Panc1 (cell line): ENCODE measurements around the gene TAF4B. TPM values are rescaled to one million over a fixed set of nuclear protein-coding genes. Genes with fewer than 3 reads are reported as not detected.
A peak's percentile ranks its signal among the peaks of the same experiment; 100 is the strongest.

Experiments
- ATAC-seq: fragments of 200-7000 bp; cut with Tn5 transposase; 2 replicates; pipeline ENCODE4 v1.9.1; 2020; ENCODE audit warnings: mild to moderate bottlenecking, moderate library complexity
- BruUV-seq: library from RNA; stranded (reverse); fragments of 400-500 nt; replicated peaks from 2 replicates; lab custom pipeline; 2021; lab: Mats Ljungman, UMichigan
- CTCF ChIA-PET: fragments of 300-600 bp; sonication (Branson Sonifier 250); formaldehyde crosslinking; loops from one replicate; lab custom pipeline; 2022; ENCODE audit warnings: antibody characterized with exemption; lab: Charles Lee
- POLR2A ChIA-PET: fragments of 300-600 bp; sonication (Branson Sonifier 250); formaldehyde crosslinking; loops from one replicate; lab custom pipeline; 2022; ENCODE audit warnings: antibody characterized with exemption; lab: Charles Lee
- DNase-seq: peaks from one replicate; pipeline ENCODE4 v3.0.0-alpha.2; 2010; ENCODE audit warnings: low read depth, low spot score
- H3K27ac ChIP-seq: 2 replicates; pipeline ENCODE4 v1.5.1; 2011; ENCODE audit warnings: mild to moderate bottlenecking, low read length, inconsistent platforms
- H3K27me3 ChIP-seq: fragments of 200-500 bp; sonication (Bioruptor generic); 2 replicates; pipeline ENCODE4 v1.6.0; 2014; ENCODE audit warnings: low read length, inconsistent platforms; ENCODE audit not compliant: control insufficient read depth, insufficient read depth
- H3K36me3 ChIP-seq: fragments of 200-500 bp; sonication (Bioruptor generic); 2 replicates; pipeline ENCODE4 v1.5.1; 2014; ENCODE audit warnings: inconsistent platforms, mild to moderate bottlenecking, low read length, moderate library complexity; ENCODE audit not compliant: control insufficient read depth, insufficient read depth
- H3K4me1 ChIP-seq: 2 replicates; pipeline ENCODE4 v1.5.1; 2011; ENCODE audit warnings: inconsistent platforms, mild to moderate bottlenecking, low read length, moderate library complexity; ENCODE audit not compliant: control insufficient read depth, insufficient read depth
- H3K4me3 ChIP-seq, 2 experiments: 2 replicates each; pipeline ENCODE4 v1.5.1; 2011 to 2012; ENCODE audit warnings: low read depth in 2 of 2, low read length in 2 of 2, mild to moderate bottlenecking in 2 of 2, inconsistent platforms in 1 of 2, moderate library complexity in 1 of 2
- H3K9me3 ChIP-seq: fragments of 200-500 bp; sonication (Bioruptor generic); 2 replicates; pipeline ENCODE4 v1.5.1; 2014; ENCODE audit warnings: low read depth, mild to moderate bottlenecking, inconsistent platforms, low read length, moderate library complexity; ENCODE audit not compliant: control insufficient read depth, insufficient read depth
- POLR2AphosphoS5 ChIP-seq: IDR thresholded peaks from 2 replicates; pipeline ENCODE4 v1.6.1; 2012; ENCODE audit warnings: mild to moderate bottlenecking, low read depth, low read length, moderate library complexity
- SIN3A ChIP-seq: IDR thresholded peaks from 2 replicates; pipeline ENCODE4 v1.6.1; 2012; ENCODE audit warnings: low read depth, mild to moderate bottlenecking, low read length, moderate library complexity, borderline replicate concordance; ENCODE audit not compliant: insufficient read depth
- TCF7L2 ChIP-seq: IDR thresholded peaks from 2 replicates; pipeline ENCODE4 v1.6.1; 2011; ENCODE audit warnings: mild to moderate bottlenecking, low read depth, low read length, inconsistent platforms
- in situ Hi-C: cut with HindIII; loops from 2 replicates; pipeline ENCODE4 v1.10.0; 2016; ENCODE audit warnings: low sequenced_read_pairs, low pct_unique_long_range_greater_than_20kb
- intact Hi-C: fragments of 100-400 bp; cut with micrococcal nuclease; formaldehyde crosslinking; loops from one replicate; pipeline ENCODE4 v1.10.0; 2022; ENCODE audit not compliant: unreplicated experiment
- total RNA-seq: library from RNA; stranded (reverse); gene quantifications from one replicate; pipeline ENCODE4 v1.2.1, GENCODE V29; 2021; ENCODE audit not compliant: unreplicated experiment
- TF ChIP-seq, protein P1 (sequence below): fragments of 450-650 bp; IDR thresholded peaks from 2 replicates; pipeline ENCODE4 v1.5.1; 2017; ENCODE audit warnings: mild to moderate bottlenecking
- TF ChIP-seq, protein P2 (sequence below), 2 experiments: IDR thresholded peaks; 2 replicates each; pipeline ENCODE4 v1.6.1; 2011 to 2012; ENCODE audit warnings: low read depth in 2 of 2, control low read depth in 1 of 2, low read length in 1 of 2, mild to moderate bottlenecking in 1 of 2, moderate library complexity in 1 of 2; ENCODE audit not compliant: insufficient read depth in 1 of 2

The TAF4B gene
- total RNA-seq, 1 experiment from 2014 or later = 8.0 TPM

DNA sequence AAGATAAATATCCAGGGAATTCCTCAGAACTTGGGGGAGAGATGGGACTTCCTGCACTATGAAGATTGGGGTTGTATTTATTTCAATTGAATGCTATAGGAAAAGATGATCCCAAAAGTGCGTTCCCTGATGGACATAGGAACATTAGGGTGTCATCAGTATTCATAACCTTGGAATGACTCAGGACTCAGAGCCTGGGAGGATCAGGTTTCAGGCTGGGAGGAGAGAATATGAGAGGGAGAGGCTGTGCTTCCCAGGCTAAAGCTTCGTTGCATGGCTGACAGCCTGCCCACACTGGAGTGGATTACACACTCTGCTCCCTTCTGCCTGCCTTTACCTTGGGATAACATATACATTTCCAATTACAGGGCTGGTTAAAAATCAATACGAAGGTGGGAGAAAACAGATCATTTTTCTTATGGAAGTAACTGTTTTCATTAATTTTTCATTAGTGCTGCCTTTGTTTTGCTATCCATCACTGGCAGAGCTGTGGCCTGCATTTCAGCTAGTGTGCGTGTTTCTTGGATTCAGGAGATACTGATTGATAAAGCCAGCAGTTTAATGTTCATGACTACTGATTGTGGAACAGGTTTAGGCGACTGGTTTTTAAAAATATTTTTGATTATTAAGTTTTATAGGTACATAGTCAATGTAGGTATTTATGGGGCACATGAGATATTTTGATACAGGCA, 203.4 kb downstream of the TAF4B start:
- in situ Hi-C loops = no loop called here
- ChIA-PET CTCF (no interaction called here), POLR2A (no interaction called here)
- H3K27ac ChIP-seq = no peak overlapping the region
- no peaks in the 10 kb centered on the region for H3K4me1 ChIP-seq
- BruUV-seq = no TSS peak
- TF ChIP-seq POLR2AphosphoS5 = no peak
- TF ChIP-seq, protein P1, sequence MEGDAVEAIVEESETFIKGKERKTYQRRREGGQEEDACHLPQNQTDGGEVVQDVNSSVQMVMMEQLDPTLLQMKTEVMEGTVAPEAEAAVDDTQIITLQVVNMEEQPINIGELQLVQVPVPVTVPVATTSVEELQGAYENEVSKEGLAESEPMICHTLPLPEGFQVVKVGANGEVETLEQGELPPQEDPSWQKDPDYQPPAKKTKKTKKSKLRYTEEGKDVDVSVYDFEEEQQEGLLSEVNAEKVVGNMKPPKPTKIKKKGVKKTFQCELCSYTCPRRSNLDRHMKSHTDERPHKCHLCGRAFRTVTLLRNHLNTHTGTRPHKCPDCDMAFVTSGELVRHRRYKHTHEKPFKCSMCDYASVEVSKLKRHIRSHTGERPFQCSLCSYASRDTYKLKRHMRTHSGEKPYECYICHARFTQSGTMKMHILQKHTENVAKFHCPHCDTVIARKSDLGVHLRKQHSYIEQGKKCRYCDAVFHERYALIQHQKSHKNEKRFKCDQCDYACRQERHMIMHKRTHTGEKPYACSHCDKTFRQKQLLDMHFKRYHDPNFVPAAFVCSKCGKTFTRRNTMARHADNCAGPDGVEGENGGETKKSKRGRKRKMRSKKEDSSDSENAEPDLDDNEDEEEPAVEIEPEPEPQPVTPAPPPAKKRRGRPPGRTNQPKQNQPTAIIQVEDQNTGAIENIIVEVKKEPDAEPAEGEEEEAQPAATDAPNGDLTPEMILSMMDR = no peak
- no peaks in the 10 kb centered on the region for H3K27me3 ChIP-seq
- ATAC-seq (0 out of 2 replicates have a peak, but pooled peaks have one; percentile 69), DNase-seq (no peak)
- H3K4me3 ChIP-seq = no peak overlapping the region
- H3K9me3 ChIP-seq = no peaks in the 10 kb centered on the region
- intact Hi-C loops = no loop called here
- no peaks in the 10 kb centered on the region for H3K36me3 ChIP-seq

DNA sequence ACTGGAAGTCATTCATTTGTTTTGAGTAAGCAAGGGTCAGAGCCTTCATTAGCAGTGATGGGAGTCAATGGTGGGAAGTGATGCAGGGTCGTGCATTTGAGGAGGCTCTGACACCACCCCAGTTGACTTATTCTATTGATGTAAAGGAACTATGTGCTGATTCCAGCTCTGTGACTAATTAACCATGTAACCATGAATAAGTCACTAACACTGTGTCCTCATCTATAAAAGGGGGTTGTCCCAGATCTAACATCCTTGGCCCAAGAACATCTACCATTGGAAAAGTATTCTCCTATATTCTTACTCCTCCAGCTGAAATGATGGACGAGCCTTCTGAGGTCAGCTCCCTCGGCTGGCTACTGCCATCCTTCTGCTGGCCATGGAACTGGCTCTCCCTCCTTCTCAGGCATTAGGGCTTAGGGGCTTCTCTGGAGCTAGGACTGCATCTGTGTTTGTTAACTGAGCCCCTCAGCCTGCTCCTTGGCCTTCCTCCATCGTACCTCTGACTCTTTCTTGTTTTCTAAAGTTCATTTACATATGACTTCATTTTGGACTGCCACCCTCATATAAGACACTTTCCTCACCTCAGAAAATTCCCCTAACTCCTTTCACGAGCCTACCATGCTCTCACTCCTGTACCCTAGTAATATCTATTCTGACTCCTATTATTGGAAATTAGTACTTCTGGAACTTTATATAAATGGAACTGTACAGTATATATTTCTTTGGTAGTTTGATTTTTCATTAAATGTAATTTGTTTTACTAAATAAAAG, 206.6 kb downstream of the TAF4B start:
- in situ Hi-C loops (no loop called here), intact Hi-C loops (no loop called here)
- H3K4me3 ChIP-seq = no peak overlapping the region
- H3K9me3 ChIP-seq = no peaks in the 10 kb centered on the region
- H3K4me1 ChIP-seq = no peaks in the 10 kb centered on the region
- no peak for DNase-seq
- H3K36me3 ChIP-seq = no peaks in the 10 kb centered on the region
- TF ChIP-seq, protein P1 = no peak
- TF ChIP-seq POLR2AphosphoS5 (no peak), TCF7L2 (no peak), SIN3A (no peak)
- TF ChIP-seq, protein P2, sequence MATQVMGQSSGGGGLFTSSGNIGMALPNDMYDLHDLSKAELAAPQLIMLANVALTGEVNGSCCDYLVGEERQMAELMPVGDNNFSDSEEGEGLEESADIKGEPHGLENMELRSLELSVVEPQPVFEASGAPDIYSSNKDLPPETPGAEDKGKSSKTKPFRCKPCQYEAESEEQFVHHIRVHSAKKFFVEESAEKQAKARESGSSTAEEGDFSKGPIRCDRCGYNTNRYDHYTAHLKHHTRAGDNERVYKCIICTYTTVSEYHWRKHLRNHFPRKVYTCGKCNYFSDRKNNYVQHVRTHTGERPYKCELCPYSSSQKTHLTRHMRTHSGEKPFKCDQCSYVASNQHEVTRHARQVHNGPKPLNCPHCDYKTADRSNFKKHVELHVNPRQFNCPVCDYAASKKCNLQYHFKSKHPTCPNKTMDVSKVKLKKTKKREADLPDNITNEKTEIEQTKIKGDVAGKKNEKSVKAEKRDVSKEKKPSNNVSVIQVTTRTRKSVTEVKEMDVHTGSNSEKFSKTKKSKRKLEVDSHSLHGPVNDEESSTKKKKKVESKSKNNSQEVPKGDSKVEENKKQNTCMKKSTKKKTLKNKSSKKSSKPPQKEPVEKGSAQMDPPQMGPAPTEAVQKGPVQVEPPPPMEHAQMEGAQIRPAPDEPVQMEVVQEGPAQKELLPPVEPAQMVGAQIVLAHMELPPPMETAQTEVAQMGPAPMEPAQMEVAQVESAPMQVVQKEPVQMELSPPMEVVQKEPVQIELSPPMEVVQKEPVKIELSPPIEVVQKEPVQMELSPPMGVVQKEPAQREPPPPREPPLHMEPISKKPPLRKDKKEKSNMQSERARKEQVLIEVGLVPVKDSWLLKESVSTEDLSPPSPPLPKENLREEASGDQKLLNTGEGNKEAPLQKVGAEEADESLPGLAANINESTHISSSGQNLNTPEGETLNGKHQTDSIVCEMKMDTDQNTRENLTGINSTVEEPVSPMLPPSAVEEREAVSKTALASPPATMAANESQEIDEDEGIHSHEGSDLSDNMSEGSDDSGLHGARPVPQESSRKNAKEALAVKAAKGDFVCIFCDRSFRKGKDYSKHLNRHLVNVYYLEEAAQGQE (IDR thresholded peaks at IDR 0.05; ENCODE audit: insufficient read depth in 1 of 2, low read depth in 2 of 2, low read length in 1 of 2) = no peak
- ChIA-PET CTCF (no interaction called here), POLR2A (no interaction called here)
- no TSS peak for BruUV-seq
- no peak overlapping the region for H3K27ac ChIP-seq
- ATAC-seq = no peak
- H3K27me3 ChIP-seq = no peaks in the 10 kb centered on the region
